Hepatocyte (in vitro differentiated cells): ENCODE measurements around the gene AP3B2. TPM values are rescaled to one million over a fixed set of nuclear protein-coding genes. Genes with fewer than 3 reads are reported as not detected.

Experiments used
- DNase-seq: peaks from one replicate; pipeline ENCODE4 v3.0.0-alpha.2; 2016; ENCODE audit warnings: low spot score
- H2AFZ ChIP-seq: fragments of 200-600 bp; sonication (generic); 2 replicates; pipeline ENCODE4 v1.6.0; 2016; ENCODE audit warnings: antibody characterized with exemption, mild to moderate bottlenecking
- H3K27ac ChIP-seq: fragments of 200-600 bp; sonication (generic); 2 replicates; pipeline ENCODE4 v1.5.1; 2016; ENCODE audit warnings: mild to moderate bottlenecking
- H3K27me3 ChIP-seq: fragments of 200-600 bp; sonication (generic); 2 replicates; pipeline ENCODE4 v1.6.1; 2016
- H3K36me3 ChIP-seq: fragments of 200-600 bp; sonication (generic); replicated peaks from 2 replicates; pipeline ENCODE4 v1.5.1; 2016; ENCODE audit warnings: low read depth; ENCODE audit not compliant: insufficient read depth
- H3K4me1 ChIP-seq: fragments of 200-600 bp; sonication (generic); 2 replicates; pipeline ENCODE4 v1.5.1; 2016; ENCODE audit warnings: mild to moderate bottlenecking, moderate library complexity; ENCODE audit not compliant: insufficient read depth
- H3K4me2 ChIP-seq: fragments of 200-600 bp; sonication (generic); 2 replicates; pipeline ENCODE4 v1.6.0; 2016
- H3K4me3 ChIP-seq: fragments of 200-600 bp; sonication (generic); 2 replicates; pipeline ENCODE4 v1.5.1; 2016; ENCODE audit warnings: mild to moderate bottlenecking
- H3K79me2 ChIP-seq: fragments of 200-600 bp; sonication (generic); 2 replicates; pipeline ENCODE4 v1.6.0; 2017; ENCODE audit warnings: mild to moderate bottlenecking
- H3K9me2 ChIP-seq: fragments of 200-600 bp; sonication (generic); replicated peaks from 2 replicates; pipeline ENCODE4 v1.6.0; 2017; ENCODE audit warnings: mild to moderate bottlenecking; ENCODE audit not compliant: insufficient read depth
- H3K9me3 ChIP-seq: fragments of 200-600 bp; sonication (generic); 2 replicates; pipeline ENCODE4 v1.5.1; 2016; ENCODE audit warnings: low read depth, mild to moderate bottlenecking
- H4K20me1 ChIP-seq: fragments of 200-600 bp; sonication (generic); 2 replicates; pipeline ENCODE4 v1.6.0; 2016; ENCODE audit warnings: mild to moderate bottlenecking; ENCODE audit not compliant: insufficient read depth, poor library complexity, severe bottlenecking
- EZH2 ChIP-seq: fragments of 200-600 bp; sonication (generic); IDR thresholded peaks from 2 replicates; pipeline ENCODE4 v1.6.1; 2016; ENCODE audit warnings: antibody characterized with exemption, mild to moderate bottlenecking, borderline replicate concordance
- EZH2phosphoT487 ChIP-seq: fragments of 200-600 bp; sonication (generic); IDR thresholded peaks from one replicate; pipeline ENCODE4 v1.6.1; 2018; ENCODE audit warnings: antibody characterized with exemption, mild to moderate bottlenecking, low read depth, moderate library complexity; ENCODE audit not compliant: unreplicated experiment, severe bottlenecking
- WGBS: methylation state at CpG from one replicate; pipeline ENCODE4 v1.1.6; 2016; ENCODE audit warnings: low lambda C conversion rate; ENCODE audit errors: missing lambda C conversion rate; 5-methylcytosine and 5-hydroxymethylcytosine counted together
- polyA plus RNA-seq: library from polyadenylated mRNA; unstranded; fragments of >200 nt; fragmentation: Nextera tagmentation; extraction: Ambion mirVana; gene quantifications from 2 replicates; pipeline ENCODE4 v1.2.1, GENCODE V29; 2016
- total RNA-seq: library from RNA; depleted of rRNA; stranded (reverse); fragments of >200 nt; gene quantifications from 2 replicates; pipeline ENCODE4 v1.2.3, GENCODE V29; 2014
- TF ChIP-seq, protein P1 (sequence below): fragments of 200-600 bp; sonication (generic); IDR thresholded peaks from 2 replicates; pipeline ENCODE4 v1.5.1; 2016; ENCODE audit warnings: antibody characterized with exemption, mild to moderate bottlenecking; ENCODE audit not compliant: poor library complexity

The AP3B2 gene
- total and polyA plus RNA-seq, 2 experiments from 2014 or later = 2.3 to 2.9 TPM

DNA sequence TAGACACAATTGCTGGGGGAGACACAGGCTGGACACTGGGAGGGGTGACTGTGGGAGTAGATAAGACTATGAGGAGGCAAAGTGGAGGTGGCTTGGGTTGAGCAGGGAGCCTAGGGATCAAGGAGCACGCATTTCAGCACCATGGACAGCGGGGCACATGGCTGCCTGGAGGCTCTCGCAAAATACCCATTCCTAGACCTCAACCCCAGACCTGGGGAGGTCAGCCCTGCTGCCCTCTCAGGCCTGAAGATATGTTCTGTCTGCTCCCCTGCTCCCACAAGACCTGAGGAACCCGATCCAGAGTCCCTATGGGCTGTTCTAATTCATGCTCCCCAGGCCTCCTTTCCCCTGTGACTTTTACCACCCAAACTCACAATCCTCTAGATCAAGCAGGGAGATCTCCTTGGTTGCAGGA, 46.5 kb downstream of the AP3B2 start:
- Histone ChIP-seq H3K79me2 (no peaks in the 10 kb centered on the region), H3K4me3 (no peak overlapping the region), H4K20me1 (no peaks in the 10 kb centered on the region), H3K4me2 (no peak overlapping the region), H3K9me2 (no peaks in the 10 kb centered on the region), H3K27me3 (no peaks in the 10 kb centered on the region), H3K36me3 (no peaks in the 10 kb centered on the region), H3K27ac (no peak overlapping the region), H2AFZ (no peak overlapping the region), H3K4me1 (no peaks in the 10 kb centered on the region), H3K9me3 (no peaks in the 10 kb centered on the region)
- peak; percentile 75 for DNase-seq
- no peak for TF ChIP-seq EZH2
- no peak for TF ChIP-seq EZH2phosphoT487
- TF ChIP-seq, protein P1, sequence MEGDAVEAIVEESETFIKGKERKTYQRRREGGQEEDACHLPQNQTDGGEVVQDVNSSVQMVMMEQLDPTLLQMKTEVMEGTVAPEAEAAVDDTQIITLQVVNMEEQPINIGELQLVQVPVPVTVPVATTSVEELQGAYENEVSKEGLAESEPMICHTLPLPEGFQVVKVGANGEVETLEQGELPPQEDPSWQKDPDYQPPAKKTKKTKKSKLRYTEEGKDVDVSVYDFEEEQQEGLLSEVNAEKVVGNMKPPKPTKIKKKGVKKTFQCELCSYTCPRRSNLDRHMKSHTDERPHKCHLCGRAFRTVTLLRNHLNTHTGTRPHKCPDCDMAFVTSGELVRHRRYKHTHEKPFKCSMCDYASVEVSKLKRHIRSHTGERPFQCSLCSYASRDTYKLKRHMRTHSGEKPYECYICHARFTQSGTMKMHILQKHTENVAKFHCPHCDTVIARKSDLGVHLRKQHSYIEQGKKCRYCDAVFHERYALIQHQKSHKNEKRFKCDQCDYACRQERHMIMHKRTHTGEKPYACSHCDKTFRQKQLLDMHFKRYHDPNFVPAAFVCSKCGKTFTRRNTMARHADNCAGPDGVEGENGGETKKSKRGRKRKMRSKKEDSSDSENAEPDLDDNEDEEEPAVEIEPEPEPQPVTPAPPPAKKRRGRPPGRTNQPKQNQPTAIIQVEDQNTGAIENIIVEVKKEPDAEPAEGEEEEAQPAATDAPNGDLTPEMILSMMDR = no peak
- 17% methylated on average over 4 of the region's 4 CpGs for WGBS

DNA sequence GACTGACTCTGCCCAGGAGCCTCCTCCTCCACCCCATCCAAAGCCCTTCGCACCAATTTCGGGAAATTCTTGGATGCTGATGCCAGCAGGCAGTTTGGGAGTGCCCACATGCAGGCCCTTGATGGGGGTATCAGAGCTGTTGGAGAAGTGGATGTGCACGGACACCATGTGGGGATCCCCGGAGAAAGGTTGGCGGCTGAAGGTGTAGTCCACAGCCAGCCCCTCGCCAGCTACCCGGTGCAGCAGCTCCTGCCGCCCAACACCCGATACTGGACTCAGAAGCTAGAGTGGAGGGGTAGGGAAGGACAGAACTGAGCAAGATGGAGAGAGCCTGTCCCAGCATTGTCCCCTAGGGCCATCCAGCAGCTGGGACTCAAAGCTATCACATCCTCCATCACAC, 47.0 kb downstream of the AP3B2 start:
- WGBS = 91% methylated on average over 9 of the region's 9 CpGs
- Histone ChIP-seq H3K4me2 (no peak overlapping the region), H3K9me2 (no peaks in the 10 kb centered on the region), H3K79me2 (no peaks in the 10 kb centered on the region), H3K4me3 (no peak overlapping the region), H2AFZ (no peak overlapping the region), H3K36me3 (no peaks in the 10 kb centered on the region), H3K27ac (no peak overlapping the region), H4K20me1 (no peaks in the 10 kb centered on the region), H3K27me3 (no peaks in the 10 kb centered on the region), H3K9me3 (no peaks in the 10 kb centered on the region), H3K4me1 (no peaks in the 10 kb centered on the region)
- TF ChIP-seq EZH2phosphoT487 (no peak), EZH2 (no peak)
- TF ChIP-seq, protein P1 = no peak
- DNase-seq = no peak

DNA sequence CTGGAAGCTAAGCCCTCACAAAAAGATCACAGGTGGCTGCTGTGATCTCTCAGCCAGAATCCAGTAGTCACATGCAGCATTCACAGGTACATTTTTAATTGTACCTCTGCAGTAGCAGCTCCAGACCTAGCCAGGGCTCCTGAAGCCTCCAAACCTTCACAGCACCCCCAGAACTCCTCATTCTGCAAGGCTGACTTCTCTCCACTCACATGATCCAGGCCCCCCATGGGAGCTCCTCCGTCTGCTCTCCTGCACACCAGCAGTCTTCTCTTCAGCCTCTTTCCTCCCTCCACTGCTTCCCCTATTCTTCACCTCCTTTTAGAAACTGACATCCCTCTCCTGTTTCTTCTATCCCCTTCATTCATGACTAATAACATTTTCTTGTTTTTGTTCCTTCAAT, 49.3 kb downstream of the AP3B2 start:
- H3K4me3 ChIP-seq = no peak overlapping the region
- WGBS = 80% methylated on average over 1 of the region's 1 CpG
- no peaks in the 10 kb centered on the region for H3K9me2 ChIP-seq
- no peaks in the 10 kb centered on the region for H3K4me1 ChIP-seq
- H3K27me3 ChIP-seq = no peaks in the 10 kb centered on the region
- no peaks in the 10 kb centered on the region for H3K9me3 ChIP-seq
- TF ChIP-seq EZH2 (no peak), EZH2phosphoT487 (no peak)
- TF ChIP-seq, protein P1 = no peak
- H4K20me1 ChIP-seq = no peaks in the 10 kb centered on the region
- no peak overlapping the region for H3K27ac ChIP-seq
- no peaks in the 10 kb centered on the region for H3K79me2 ChIP-seq
- DNase-seq = no peak
- no peaks in the 10 kb centered on the region for H3K36me3 ChIP-seq
- H2AFZ ChIP-seq = no peak overlapping the region
- no peak overlapping the region for H3K4me2 ChIP-seq
